GM18526 (cell line): ENCODE measurements around the gene MEX3A.

Experiments
- POLR2A ChIP-seq: IDR thresholded peaks from 3 replicates; pipeline ENCODE4 v1.6.1; 2011; ENCODE audit not compliant: insufficient read length; ENCODE audit errors: extremely low read depth

Gene MEX3A

DNA sequence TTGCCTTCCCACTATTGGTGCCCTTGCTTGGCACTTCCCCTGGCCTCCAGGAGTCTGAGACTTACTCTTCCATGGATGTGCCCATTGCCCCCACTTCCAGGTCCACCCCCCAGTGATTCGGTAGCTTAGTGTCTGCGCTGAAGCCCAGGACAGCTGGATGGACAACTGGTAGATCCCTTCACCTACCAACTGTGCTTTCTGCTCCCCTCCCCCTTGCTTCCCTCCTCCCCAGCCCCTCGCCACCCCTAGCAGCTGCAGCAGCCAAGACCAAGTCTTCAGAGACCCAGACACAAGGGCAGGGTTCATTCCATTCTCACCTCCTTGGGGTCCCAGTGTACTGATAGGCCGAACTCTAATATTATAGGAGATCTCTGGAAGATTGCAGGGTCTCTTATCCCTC is 39.2 kb upstream of the MEX3A start:
- TF ChIP-seq POLR2A = no peak

DNA sequence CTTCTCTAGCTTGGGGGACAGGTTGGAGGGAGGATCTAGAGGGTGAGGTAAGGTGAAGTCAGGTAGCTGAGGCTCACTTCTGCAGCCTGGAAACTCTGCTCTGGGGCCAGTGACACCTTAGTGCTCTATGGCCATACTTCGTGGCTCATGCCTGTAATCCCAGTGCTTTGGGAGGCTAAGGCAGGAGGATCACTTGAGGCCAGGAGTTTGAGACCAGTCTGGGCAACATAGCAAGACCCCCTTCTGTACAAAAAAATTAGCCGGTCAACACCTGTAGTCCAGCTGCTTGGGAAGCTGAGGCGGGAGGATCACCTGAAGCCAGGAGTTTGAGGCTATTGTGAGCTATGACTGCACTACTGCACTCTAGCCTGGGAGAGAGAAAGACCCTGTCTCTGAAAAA is 38.1 kb upstream of the MEX3A start:
- no peak for TF ChIP-seq POLR2A

DNA sequence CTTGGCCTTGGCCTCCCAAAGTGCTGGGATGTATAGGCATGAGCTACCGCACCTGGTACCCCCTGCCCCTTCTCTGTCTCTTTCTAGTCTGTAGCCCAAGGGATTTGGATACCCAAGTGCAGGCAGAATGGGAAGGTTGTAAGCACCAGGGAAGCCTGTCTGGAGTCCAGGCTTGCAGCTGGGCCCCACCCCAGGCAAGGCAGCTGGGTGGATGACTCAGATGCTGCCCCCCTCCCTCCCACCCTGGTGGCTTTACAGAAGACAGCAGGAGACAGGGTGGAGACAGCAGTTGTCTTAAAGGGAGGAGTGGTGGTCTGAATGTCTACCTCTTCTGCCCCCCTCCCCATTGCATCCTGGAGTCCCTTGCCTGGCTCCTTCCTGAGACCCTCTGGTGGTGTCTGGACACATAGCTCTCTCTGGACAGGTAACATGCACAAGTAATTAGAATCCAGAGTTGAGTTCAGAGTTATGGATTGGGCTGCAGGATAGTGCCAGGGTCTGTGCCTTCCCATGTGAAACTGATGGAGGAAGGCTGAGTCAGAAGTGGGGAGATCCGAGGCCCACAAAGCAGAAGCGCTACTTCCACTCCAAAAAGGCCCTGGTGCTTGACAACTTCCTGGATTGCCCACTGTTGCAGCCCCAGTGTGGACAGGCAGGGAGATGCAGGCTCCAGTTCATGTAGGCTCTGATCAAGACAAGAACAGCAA is 37.4 kb upstream of the MEX3A start:
- no peak for TF ChIP-seq POLR2A

DNA sequence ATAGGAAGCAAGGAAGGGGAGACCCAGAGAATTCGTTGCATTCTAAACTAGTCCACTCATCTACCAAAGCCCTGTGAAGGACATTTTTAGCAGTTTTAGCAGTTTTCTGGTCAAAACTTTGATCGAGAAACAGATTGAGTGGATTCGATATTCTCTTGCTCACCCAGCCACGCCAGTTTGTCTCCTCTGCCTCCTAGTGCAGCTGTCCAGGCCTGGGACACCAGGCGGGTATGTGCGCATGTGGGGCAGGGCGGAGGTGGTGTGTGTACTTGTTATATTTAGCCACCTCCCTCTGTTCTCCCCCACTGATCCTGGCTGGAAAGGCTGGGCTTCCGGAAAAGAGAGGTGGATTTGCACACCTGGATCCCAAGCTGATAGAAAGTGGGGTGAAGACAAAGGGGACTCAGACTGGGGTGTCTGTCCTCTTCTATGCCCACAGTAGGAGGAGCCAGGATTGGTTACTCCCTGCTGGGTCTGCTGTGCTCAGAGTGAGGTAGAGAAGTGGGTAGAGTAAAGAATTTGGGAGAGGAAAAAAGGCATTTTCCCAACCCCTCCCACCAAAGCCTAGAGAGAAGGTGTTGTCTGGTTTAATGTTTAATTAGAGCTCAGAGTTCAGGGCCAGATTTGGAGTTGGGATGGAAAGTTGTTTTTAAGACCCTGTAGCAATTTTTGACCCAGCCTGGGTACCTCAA is 36.1 kb upstream of the MEX3A start:
- no peak for TF ChIP-seq POLR2A

DNA sequence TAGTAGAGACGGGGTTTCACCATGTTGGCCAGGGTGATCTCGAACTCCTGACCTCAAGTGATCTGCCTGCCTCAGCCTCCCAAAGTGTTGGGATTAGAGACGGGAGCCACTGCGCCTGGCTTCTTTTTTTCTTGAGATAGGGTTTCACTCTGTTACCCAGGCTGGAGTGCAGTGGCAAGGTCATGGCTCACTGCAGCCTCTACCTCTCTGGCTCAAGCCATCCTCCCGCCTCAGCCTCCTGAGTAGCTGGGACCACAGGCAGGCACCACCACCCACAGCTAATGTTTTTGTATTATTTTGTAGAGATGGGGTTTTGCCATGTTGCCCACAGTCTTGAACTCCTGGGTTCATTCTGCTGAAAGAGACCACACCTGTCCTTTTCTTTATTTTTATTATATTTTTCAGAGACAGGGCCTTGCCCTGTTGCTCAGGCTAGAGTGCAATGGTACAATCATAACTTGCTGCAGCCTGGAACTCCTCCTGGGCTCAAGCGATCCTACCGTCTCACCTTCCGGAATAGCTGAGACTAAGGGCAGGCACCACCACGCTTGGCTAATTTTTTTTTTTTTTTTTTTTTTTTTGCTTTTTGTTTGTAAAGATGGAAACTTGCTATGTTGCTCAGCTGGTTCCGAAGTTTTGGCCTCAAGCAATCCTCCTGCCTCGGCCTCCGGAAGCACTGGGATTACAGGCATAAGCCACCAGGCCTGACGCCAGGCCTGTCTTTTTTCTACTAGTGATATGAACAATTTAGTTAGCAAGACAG is 35.3 kb upstream of the MEX3A start:
- no peak for TF ChIP-seq POLR2A

DNA sequence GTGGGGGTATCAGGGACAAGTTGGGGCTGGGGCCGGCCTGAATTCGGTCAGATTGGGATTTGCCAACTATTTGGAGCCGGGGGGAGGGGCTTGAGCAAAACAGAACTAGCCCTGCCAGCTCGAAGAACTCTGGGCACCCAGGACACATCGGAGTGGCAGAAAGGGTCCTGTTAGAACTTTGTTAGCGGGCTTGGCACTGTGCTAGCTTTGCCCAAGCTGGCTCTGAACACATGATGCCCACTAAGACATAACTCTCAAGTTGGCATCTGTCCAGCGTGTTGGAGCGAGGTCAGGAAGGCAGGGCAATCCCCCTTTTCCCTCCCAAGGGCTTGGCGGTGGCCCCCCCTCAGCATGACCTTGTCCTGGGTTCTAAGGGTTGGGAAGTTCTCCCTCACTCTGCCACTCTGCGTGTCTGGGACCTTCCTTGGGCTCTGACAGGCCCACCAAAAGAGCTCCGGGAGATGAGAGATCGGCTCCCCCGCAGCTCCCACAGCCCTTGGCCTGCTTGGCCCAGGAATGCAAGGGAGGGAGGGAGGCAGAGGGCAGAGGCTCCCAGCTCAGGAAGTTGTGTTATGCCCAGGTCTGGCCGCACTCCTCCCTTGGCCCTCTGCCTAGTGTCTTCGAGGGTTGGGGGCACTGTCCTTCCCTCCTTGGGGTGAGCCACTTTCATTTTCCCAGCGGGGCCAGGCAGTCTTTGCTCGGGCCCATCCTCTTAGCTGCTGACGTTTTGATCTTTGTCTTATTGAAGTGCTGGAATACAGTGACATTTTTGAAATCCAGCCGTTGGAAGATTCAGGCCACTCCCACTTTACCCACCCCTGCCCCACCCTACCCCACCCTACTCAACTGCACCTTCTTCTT is 33.5 kb upstream of the MEX3A start:
- TF ChIP-seq POLR2A = no peak

DNA sequence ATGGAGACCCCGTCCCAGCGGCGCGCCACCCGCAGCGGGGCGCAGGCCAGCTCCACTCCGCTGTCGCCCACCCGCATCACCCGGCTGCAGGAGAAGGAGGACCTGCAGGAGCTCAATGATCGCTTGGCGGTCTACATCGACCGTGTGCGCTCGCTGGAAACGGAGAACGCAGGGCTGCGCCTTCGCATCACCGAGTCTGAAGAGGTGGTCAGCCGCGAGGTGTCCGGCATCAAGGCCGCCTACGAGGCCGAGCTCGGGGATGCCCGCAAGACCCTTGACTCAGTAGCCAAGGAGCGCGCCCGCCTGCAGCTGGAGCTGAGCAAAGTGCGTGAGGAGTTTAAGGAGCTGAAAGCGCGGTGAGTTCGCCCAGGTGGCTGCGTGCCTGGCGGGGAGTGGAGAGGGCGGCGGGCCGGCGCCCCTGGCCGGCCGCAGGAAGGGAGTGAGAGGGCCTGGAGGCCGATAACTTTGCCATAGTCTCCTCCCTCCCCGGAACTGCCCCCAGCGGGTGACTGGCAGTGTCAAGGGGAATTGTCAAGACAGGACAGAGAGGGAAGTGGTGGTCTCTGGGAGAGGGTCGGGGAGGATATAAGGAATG is 32.8 kb upstream of the MEX3A start:
- no peak for TF ChIP-seq POLR2A

DNA sequence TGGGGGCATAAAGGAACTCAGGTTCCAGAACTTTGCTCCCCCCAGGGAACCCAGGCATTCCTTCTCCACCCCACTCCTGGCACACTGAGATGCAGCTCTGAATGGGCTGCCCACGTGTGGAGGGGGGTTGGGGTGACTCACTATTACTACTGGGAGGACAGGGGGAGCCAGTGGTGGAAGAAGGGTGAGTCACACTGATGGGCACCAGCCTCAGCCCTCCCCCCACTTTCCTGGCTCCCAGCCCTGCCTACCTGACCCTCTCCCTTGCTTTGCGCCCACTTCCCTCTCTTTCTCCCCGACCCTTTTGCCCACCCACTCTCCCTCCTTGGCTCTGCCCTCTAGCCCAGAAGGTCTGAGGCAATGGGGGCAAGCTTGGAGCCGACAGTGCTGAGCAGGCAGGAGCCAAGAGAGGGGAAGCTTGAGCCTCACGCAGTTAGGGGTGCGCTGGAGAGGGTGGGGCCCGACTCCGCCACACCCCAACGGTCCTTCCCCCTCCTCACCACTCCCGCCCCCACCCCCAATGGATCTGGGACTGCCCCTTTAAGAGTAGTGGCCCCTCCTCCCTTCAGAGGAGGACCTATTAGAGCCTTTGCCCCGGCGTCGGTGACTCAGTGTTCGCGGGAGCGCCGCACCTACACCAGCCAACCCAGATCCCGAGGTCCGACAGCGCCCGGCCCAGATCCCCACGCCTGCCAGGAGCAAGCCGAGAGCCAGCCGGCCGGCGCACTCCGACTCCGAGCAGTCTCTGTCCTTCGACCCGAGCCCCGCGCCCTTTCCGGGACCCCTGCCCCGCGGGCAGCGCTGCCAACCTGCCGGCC is 32.0 kb upstream of the MEX3A start, which contains the start of gene LMNA:
TSS of gene LMNA (plus strand) at position 611 of the 818 bp plus-strand sequence. CDS start 208 bp downstream, outside the sequence.
- peak; percentile 94 for TF ChIP-seq POLR2A

DNA sequence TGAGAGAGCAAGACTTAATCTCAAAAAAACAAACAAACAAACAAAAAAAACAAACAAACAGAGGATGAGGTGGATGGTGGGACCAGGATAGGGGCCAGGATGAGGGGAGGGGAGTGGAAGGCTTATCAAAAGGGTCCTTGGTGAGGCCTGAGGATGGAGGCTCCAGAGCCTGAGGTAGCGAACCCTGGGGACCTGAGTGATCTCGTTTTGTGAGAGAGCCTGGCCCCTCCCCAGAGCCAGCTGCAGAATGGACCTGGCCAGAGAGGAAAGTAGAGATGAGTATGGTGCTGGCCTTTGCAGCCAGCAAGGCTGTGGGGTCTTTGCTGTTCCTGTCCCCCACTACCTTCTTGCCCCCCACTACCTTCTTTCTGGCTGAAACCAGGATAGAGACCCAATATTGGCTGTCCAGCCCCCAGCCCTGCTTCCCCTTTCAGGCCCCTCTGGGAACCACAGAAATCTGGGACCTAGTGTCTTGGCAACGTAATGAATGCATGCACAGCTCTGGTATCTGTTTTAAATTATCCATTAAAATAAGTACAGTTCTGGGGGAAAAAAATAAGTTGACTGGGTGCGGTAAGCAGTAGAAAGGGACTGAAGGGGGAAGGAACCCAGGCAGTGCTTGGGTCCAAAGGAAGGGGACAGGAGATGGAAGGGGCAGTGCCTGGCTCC is 31.2 kb upstream of the MEX3A start:
- TF ChIP-seq POLR2A = no peak

DNA sequence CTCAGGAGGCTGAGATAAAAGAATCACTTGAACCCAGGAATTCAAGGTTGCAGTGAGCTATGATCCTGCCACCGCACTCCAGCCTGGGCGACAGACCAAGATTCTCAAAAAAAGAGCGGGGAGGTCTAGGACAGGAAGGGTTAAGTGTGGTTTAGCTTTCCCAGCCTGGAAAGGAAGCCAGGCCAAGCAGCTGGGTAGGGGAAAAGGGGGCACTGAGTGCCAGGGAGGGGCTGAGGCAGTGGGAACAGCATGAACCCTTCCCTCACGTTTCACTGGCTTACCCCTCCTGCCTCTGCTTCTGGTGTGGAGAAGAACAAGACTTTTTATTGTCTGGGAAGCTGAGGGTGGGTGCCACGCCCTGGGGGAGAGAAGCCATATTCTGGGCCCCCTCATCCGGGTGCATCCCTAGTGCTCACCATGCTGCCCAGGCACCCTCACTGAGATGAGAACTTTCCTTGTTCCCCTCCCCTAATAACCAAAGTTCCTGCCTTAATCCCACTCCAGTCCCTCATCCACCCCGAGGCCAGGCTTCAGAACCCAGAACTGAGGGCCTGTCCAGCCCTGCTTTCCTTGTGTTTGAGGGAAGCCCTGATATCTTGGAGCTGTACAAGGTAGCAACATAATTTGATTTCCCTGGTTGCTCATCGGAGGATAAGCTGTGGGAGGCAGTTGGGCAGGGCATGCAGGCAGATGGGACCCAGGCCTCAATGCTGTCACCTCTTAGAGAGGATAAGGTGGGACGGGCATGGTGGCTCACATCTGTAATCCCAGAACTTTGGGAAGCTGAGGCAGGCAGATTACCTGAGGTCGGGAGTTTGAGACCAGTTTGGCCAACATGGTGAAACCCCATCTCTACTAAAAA is 30.2 kb upstream of the MEX3A start:
- TF ChIP-seq POLR2A = no peak

DNA sequence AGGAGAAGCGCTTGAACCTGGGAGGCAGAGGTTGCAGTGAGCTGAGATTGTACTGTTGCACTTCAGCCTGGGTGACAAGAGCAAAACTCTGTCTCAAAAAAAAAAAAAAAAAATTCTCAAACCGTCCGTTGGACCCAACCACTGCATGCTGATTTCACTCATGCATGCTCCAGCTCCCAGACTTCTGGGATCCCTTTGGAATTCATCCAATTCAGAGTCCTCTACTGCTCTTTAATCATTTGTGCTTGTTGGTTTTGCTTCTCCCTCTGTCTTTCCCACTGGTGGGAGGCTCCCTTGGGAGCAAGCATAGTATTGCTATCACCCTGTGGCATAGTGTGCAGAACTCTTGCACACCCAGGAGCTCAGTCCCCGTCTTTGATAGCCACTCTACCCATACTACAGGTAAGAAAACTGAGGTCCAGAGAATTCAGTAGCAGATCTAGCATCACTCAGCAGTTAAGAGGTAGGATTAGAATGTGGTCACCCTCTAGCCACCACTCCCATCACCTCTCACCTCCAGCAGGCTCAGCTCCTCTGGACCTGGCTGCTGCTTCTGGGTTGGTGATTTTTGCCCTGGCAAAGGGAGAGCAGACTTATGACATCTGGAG is 29.2 kb upstream of the MEX3A start:
- TF ChIP-seq POLR2A = no peak

DNA sequence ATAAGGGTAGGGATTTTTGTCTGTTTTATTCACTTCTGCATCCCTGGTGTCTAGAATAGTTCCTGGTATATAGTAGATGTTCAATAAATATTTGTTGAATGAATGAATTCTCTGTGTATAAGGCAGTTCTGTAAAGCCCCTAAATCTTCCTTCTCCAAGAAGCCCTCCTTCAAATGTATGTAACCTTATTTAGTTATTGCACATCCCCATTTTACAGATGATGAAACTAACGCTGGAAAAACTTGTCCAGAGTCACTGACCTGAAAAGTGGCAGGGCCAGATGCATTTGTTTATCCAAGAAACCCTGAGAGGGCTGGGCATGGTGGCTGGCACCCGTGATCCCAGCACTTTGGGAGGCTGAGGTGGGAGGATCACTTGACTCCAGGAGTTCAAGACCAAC is 28.0 kb upstream of the MEX3A start:
- TF ChIP-seq POLR2A = no peak
